Stimulated activated CD8-positive, alpha-beta memory T cell treated with anti-CD3 and anti-CD28 coated beads, Interleukin-7, amount 100 ng/mL, for 4 hours (primary cell): ENCODE data around the gene DSP.

Source experiments
- DNase-seq, 2 donors: peaks; one replicate each; pipeline ENCODE4 v3.0.0-alpha.2; 2020; ENCODE audit warnings: low read depth in 2 of 2

DSP gene

GRCh38 chr6:7591770-7592169 is 50.3 kb downstream of the DSP start:
- DNase-seq, result no peak

DNA sequence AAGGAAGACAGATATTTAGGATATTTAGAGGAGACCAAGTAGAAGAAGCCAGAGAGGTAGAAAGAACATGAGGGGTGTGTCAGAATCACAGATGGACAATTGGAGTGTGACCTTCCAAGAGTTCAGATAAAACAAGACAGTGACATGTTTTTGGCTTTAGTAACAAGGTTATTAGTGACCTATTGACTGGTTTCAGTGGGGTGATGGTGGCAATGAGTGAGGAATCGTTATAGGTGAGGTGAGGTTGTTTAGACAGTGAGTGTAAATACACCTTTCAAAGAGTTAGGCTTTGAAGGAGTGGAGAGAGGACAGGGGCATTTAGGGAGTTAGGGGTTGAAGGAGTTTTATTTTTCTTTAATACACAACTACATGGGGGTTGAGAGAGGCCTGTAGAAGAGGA is 51.8 kb downstream of the DSP start:
- no peak for DNase-seq

GRCh38 chr6:7594579-7595125 is 53.2 kb downstream of the DSP start:
- no peak for DNase-seq

- DNase-seq, result no peak
Measured at GRCh38 chr6:7604003-7604402, 62.5 kb downstream of the DSP start.

DNA sequence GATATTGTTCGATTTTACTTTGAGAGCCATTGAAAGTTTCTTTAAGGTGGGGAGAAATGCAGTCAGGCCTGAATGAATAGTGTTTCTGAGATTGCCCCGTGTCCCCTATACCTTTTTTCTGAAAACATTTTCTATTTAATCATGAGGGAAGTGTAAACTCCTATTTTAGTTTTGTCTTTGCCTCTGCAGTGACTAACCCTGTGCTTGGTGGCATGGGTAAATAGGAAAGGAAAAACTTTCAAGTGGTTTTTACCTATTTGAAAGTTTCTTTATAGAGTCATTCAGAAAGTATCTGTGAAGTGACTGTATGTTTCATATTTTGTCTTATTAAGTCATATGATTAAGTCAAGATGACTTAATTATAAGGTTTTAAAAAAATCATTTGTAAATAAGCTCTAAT is 63.0 kb downstream of the DSP start:
- DNase-seq, result no peak

DNA sequence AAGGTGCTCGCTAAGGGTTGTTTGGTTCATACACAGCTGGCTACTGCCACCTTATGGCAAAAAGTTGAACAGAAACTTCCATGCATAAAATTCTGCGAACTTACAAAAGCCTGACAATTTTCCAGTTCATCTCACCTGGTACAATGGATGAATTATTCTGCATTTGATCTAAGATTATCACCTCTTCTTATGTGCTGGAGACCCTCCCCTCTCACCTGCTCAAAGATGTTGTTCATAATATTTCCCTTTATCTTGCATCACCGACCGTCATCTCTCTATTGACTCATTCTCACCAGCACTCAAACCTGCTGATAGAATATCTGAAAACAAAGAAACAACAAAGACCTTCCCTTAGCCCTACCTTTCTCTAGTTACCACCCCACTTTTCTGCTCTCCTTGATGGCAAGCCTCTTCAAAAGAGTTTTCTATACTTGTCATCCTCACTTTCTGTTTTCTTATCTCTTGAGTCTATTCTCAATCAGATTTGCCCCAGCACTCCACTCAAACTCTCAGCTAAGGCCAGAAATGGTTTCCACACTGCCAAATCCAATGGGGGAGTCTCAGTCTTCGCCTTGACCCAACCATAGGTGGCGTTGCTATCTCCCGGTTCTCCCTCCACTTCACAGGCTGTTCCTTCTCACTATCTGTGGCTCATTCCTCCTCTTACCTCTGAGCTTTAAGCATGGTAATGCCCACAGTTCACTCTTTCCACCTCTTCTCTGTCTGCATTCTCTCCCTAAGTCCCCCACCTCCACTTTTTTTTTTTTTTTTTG is 74.3 kb downstream of the DSP start:
- no peak for DNase-seq

DNA sequence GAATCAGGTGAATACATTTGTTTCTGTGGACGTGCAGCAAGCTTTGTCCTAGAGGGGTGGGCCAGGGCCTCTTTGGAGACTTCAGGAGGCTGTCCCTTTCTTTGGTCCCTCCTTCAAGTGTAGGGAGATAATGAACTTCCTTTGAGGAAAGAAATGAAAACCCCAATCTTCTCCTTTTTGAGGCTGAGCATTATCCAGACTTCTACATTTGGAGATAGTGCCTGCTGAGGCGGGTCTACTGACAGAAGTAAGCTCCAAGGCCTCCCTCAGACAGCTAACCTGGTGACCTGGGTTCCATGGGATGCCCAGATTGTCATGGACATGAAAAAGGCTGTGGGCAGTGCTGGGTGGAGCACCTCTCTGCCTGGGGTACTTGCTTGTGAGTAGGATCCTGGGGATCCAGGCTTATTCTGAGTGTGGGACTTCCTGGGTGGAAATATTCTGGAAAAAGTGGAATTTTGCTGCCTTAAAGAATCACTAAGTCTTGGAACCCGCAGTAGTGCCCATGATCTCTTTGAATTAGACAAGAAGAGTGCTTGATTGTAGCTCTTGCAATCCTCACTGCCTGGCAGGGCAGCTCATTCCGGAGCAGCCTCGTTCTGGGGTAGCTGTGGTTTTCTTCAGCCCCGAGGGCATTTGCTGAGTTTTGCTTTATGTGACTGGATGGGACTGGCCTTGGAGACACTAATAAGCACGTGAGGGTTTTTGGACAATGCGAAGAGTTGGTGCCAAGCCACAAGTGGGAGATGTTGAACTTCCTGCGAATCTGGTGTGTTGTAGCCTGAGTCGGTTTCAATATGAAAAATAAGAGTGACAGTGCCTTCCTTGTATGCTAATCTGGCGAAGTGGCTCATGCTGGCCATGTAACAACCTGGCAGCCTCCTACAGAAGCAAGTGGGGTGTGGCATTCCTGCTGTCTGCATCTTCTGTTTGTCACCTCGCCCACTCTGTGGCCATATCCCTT is 76.6 kb downstream of the DSP start:
- no peak for DNase-seq

DNA sequence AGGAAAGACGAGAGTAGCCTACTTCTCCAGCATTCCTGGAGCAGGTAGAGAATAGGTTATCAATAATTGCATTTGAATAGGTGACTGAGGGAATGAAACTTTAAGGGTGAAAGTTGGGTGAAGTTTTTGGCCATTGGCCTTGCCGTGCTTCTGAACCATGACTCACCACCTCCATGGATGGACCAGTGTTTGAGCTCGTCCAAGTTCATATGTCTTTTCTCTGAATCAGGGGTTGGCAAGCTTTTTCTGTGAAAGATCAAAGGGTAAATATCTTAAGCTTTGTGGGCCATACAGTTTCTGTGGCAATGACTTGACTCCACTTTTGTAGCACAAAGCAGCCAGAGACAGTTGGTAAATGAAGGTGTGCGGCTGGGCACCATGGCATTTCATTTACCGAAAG is 80.3 kb downstream of the DSP start:
- DNase-seq, result no peak

- DNase-seq, result no peak
Measured at GRCh38 chr6:7624796-7625710, 83.6 kb downstream of the DSP start.

GRCh38 chr6:7628479-7628878 is 87.0 kb downstream of the DSP start:
- DNase-seq, result no peak

GRCh38 chr6:7628909-7629308 is 87.4 kb downstream of the DSP start:
- no peak for DNase-seq

- no peak for DNase-seq
Measured at GRCh38 chr6:7629321-7629720, 87.8 kb downstream of the DSP start.

DNA sequence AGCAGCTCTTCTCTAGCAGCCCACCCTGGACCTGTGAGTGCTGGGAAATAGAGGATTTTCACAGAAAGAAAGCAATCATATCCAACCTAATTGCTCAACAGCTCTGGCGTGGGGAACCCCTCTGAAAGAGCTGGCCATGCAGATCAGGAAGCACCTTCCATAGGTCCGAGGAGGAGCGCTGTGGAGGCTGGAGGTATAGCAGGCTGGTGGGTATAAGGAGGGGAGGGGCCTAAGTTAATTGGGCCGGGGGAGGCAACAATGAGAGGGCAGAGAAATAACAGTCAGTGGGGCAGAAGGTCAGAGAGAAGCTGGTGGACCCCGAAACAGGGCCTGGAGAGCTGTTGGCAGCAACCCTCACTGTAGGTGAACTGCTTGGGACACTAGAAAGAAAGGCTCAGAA is 89.3 kb downstream of the DSP start:
- no peak for DNase-seq

DNA sequence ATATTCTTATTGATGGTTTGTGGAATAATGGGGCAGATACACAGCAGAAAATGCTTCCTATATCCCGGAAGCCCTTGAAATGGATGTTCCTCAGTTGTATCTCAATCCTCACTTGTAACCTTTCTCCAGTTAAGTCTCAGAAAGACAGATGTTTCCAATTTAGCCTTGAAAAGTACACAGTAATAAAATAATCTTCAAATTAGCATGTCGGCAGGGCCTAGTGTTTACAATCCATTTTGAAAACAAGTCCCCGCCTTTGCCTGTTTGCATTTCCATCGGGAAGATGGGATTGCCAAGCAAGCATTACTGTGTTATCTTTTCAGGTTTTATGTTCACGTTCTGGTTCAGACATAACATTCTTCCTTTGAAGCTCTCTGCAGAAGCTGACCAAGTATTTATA is 90.0 kb downstream of the DSP start:
- no peak for DNase-seq

DNA sequence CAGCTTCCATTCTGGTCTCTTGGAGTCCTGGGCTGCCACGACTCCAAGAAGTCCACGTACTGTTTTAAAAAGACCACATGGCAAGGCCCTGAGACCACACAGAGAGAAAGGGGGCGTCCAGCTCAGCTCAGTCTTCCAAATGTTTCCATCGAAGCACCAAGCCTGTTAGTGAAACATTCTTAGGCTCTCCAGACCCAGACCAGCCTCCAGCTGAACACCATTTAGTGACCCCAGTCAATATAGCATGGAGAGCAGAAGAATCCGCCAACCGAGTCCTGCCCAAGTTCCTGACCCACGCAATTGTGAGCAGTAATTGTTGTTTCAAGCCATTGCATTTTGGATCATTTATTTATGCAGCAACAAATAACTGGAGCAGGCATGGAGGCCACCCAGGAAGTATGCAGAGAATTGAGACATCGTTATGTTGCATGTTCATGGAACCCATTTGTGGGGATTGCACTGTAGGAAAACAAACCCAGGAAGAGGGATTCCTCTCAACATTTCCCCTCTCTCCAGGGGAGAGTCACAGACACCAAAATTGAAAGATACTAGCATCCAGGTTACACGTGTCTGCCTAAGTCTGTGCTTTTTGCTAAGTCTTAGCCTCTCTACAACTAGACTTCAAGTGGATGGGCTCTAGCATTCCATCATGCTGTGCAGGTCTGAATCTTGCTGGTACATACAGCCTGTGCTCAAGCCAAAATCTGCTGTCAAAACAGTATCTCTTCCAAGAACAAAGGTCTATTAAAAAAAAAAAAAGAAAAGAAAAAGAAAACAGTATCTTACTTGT is 91.2 kb downstream of the DSP start:
- no peak for DNase-seq

DNA sequence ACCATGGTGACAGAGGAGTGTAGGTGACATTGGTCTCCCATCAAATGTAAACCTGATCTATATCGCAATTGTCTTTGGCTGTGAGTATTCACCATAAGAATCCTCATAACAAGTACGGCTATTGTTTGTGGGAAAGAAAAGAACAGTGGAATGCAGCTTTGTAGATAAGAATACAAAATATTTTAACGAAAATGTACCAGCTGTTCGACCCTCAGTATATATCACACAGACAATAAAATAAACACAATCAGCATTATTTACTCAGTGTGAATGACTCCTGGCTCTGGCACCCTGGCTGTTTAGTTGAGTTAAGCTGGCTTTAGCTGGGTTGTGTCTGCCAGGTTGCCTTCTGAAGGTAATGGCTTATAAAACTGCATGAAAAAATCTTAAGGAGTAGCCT is 91.9 kb downstream of the DSP start:
- no peak for DNase-seq

GRCh38 chr6:7636151-7636550 is 94.7 kb downstream of the DSP start:
- DNase-seq, result no peak
